Renal cortex interstitium (tissue), 11 donors: ENCODE results near the gene PHACTR2. TPM values are rescaled to one million over a fixed set of nuclear protein-coding genes. Genes with fewer than 3 reads are reported as not detected.
"Not testable (repeated sequence)": the region's sequence is repeated elsewhere in the genome, so short reads cannot be mapped to it uniquely, and the experiment has no call there.

Experiments
- DNase-seq, 11 donors: peaks; one replicate each; pipeline ENCODE4 v3.0.0-alpha.2; 2013; ENCODE audit warnings: low read depth in 9 of 11, low spot score in 4 of 11; ENCODE audit errors: extremely low read depth in 1 of 11
- polyA plus RNA-seq, 3 donors: library from polyadenylated mRNA; unstranded; fragments of 120-200 nt; gene quantifications; one replicate each; pipeline ENCODE4 v1.2.1, GENCODE V29; 2013; ENCODE audit not compliant: insufficient read length in 3 of 3

Gene PHACTR2
- polyA plus RNA-seq, 3 donors, result 31.0 to 36.4 (median 31.3) TPM

DNA sequence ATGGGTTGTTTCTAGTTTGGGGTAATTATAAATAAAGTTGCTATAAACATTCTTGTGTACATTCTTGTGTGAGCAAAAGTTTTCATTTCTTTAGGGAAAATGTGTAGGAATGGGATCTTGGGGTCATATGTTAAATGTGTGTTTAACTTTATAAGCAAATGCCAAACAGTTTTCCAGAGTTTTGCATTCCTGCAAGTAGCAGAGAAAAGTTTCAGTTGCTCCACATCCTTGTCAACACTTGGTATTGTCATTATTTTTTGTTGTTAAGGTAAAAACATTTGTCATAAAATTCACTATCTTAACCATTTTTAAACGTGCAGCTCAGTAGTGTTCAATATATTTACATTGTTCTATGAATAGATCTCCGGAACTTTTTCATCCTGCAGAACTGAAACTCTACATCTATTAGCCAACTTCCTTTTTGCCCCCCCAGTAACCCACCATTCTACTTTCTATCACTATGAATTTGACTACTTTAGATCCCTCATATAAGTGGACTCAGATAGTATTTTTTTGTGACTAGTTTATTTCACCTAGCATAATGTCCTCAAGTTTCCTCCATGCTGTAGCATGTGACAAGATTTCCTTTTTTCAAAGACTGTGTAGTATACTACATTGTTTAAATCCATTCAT, 48.4 kb downstream of the PHACTR2 start:
- DNase-seq, result no peak

DNA sequence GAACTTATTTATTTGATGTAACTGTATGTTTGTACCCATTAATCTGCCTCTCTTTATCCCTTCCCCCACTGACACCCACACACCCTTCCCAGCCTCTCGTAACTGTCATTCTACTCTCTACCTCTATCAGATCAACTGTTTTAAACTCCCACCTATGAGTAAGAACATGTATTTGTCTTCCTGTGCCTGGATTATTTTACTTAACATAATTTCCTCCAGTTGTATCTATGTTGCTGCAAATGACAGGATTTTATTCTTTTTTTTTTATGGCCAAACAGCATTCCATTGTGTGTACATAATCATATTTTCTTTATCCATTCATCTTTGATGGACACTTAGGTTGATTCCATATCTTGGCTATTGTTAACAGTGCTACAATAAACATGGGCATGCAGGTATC, 49.3 kb downstream of the PHACTR2 start:
- DNase-seq, result no peak

DNA sequence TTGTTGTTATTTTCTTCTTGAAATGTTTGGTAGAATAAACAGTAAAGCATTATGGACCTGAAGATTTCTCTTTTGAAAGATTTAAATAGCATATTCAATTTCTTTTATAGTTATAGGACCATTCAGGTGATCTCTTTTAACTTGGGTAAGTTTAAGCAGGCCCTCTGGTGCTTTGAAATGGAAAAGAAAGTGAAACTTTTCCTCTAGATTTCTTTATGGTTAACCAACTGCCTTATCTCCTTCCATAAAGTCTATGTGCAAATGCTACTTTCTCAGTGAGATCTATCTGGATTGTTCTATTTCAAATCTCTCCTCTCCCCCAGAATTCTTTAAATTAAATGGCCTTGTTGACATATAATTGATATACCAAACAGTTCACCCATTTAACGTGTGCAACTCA, 54.0 kb downstream of the PHACTR2 start:
- DNase-seq, result no peak

DNA sequence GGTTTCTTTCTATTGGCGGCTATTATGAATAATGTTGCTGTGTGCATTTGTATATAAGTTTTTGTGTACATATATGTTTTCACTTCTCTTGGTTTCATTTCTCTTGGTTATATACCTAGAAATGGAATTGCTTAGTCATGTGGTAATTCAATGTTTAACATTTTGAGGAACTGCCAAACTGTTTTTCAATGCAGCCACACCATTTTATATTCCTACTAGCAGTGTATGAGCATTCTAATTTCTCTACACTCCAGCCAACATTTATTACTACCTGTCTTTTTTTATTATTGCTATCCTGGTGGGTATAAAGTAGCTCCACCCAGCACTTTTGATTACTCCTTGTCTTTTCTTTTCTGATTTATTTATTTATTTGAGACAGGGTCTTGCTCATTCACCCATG, 54.8 kb downstream of the PHACTR2 start:
- DNase-seq, result no peak

- DNase-seq, result no peak
Measured at GRCh38 chr6:143733510-143733909, 55.7 kb downstream of the PHACTR2 start.

- DNase-seq, result no peak
Measured at GRCh38 chr6:143734641-143735063, 56.9 kb downstream of the PHACTR2 start.

GRCh38 chr6:143738072-143738690, 60.4 kb downstream of the PHACTR2 start:
- not testable (repeated sequence) for DNase-seq

- no peak for DNase-seq
Measured at GRCh38 chr6:143739341-143739851, 61.6 kb downstream of the PHACTR2 start.

DNA sequence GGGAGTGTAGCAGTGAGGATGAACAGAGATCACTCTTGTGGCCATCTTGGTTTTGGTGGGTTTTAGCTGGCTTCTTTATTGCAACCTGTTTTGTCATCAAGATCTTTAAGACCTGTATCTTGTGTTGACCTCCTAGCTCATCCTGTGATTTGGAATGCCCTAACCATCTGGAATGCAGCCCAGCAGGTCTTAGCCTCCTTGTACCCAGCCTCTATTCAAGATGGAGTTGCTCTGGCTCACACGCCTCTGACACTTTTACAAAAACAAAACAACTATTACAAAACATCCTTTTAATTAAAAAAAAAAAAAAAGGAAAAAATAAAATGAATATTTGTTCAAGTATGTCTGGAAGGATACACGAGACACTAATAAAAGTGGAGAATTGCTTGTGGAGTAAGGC, 62.4 kb downstream of the PHACTR2 start:
- no peak for DNase-seq

DNA sequence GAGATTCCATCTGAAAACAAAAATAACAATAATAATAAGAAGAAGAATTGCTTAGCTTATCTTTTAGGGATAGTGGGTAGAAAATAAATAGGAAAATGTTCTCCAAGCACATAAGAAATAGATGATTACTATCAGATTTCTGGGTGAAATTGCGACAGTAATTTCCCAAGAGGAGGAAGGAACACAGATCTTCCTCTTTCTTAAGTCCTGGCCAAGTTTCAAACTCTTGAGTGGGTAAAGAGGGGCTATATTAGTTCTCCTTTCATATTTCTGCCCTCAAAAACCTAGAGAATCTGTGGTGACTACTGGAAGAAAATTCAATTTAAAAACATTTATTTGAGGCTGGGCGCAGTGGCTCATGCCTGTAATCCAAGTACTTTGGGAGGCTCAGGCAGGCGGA, 63.7 kb downstream of the PHACTR2 start:
- DNase-seq, result no peak

DNA sequence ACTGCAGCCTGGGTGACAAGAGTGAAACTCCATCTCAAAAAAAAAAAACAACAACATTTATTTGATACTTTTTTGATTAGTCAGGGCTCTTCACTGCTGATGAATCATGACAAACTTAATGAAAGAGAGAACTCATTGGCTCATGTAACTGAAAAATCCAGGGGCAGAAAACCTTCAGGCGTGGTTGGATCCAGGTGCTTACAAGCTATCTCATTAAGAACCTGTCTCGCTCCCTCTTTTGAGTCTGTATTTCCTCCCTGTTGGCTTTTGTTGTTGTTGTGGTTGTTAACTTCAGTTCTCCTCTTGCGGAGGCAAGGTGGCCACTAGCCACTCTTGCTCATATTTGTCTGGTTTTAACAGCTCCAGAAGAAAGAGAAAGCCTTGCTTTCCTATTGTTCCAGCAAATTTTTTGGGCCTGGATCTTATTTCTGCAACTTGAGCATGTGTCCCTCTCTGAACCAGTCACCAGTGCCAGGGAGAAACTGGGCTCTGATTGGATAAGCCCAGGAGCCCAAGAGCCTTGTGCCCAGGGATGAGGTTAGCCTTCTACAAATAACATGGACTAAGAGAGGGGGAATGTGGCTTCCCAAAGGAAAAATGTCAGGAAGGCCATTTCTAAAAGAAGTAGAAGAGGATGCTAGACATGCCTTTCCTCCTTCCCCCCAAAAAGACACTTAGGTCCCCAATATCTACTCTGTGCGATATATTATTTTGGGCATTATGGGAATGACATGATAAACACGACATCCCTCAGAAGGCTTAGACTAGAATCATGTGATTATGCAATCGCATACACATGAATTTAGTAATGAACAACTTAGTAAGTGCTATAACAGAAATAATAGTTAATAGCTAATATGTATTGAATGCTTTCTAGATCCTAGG, 64.5 kb downstream of the PHACTR2 start:
- DNase-seq, result no peak

GRCh38 chr6:143742955-143743255, 65.1 kb downstream of the PHACTR2 start:
- no peak for DNase-seq

DNA sequence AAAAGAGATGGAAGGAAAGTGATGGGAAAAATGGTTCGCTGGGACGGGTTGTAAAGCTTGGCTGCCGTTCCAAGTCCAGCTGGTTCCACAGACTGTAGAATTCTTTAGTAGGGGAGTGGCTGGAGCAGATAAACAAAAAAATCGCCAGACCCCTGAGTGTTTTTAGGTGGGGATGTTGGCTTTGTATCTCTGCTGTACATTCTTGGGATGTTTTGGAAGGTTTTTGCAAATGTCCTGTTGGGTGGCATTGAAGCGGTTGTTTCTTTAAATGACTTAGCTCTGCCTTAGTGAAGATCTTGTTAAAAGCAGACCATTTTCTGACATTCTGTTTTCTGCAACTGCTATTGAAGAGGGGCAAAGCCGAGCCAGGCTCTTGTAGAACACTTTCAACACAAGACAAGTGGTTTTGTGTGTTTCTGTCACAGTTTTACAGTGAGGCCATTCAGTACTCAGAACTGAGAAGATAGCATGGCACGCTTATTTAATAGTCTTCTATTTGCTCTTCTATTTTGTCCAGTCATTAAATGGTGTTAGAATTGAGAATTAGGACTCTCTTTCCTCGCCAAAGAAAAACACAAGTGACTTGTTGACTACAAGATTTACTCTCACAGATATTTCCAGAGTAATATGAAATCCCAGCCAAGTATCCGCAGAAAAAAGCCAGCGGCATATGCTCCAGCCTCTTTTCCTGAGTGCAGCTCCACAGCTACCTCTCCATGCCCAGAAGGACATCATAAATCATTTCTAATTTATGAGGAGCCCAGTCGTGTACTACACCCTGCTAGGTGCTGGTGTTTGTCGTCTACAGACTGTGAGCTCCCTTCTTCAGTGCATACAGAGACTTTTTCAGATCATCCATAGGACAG, 65.8 kb downstream of the PHACTR2 start:
- DNase-seq, result peak in 7 of 11 donors; percentile 29 to 61 (median 54)

DNA sequence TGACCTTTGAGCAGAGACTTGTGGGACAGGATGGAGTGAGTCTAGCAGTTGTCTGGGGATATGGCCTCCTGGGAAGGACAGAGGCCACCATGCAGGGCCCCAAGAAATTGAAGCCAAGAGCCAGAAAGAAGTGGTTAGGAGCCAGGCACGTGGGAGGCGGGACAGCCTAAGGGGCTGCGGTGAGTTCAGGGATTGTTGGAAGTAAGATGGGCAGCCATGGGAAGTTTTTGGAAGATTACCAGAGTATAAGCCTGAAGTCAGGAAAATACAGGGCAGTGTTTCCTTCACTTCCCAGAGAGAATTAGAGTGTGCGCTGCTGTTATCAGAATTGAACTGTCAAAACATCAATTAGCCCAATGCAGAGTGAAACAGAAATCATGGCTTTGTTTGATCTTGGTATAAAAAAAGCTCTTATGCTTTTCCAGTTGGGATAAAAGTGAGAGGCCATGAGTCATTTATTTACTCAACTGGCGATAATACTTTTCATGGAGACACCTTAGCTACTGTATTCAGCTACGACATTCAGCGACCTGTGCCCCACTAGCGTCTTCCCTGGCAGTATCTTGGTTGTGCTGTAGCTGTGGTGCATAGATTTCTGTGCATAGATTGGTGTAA, 66.9 kb downstream of the PHACTR2 start:
- DNase-seq, result no peak

GRCh38 chr6:143745166-143746133, 67.7 kb downstream of the PHACTR2 start:
- peak; percentile 46 to 74 (median 58) for DNase-seq

DNA sequence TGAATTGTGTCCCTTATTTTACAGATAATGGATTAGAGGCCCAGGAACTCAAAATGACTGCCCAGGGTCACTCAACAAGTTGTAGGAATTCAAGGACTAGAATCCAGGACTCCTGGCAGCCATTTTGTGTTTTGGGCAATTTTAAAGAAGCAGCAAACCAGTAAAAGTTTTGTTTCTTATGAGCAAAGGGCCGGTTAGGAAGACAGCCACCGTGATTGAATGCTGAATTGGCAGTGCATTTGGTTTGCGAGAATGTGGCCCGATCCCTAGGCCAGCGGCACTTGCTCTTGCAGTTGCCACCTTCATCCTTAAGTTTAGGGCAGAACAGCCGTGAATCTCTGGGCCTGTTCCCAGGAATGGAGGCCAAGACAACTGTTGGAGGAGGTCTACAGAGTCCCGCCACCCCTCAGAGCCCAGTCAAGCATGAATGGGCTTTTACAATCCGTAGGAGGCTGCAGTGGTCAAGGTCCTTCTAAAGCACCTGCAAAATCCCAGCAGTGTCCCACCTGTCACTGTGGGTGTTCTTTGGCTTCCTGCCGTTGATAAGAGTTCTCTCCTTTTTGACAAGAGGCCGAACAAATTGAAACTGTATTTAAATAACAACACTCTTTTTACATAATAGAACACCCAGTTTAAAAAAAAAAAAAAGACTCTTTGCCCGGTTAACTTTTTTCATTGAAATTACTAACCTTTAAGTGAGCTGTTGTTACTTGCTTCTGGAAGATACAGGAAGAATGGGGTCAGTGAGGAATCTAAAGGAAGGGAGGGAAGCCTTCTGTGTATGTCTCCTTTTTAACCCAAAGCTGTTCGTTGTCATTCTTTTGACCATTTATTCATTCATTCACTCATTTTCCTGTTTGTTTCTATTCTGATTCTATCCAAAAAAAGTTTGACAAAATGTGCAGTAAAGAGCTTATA, 68.7 kb downstream of the PHACTR2 start:
- DNase-seq, result no peak
